Ovary (tissue), 9 donors: ENCODE measurements around the gene CENPH. TPM values are rescaled to one million over a fixed set of nuclear protein-coding genes. Genes with fewer than 3 reads are reported as not detected.
"Not testable (repeated sequence)": the region's sequence is repeated elsewhere in the genome, so short reads cannot be mapped to it uniquely, and the experiment has no call there.

Experiments
- DNase-seq, 5 donors: peaks; one replicate each; pipeline ENCODE4 v3.0.0-alpha.2; 2019 to 2020
- H3K27ac ChIP-seq, 2 donors: fragments of 200-600 bp; one replicate each; pipeline versions ENCODE4 v1.5.1 to v1.8.0; 2019 to 2022
- H3K27me3 ChIP-seq: fragments of 200-600 bp; one replicate; pipeline ENCODE4 v1.8.0; 2022
- H3K36me3 ChIP-seq: fragments of 200-600 bp; sonication (generic); one replicate; pipeline ENCODE4 v1.5.1; 2019
- H3K4me1 ChIP-seq: one replicate; pipeline ENCODE4 v1.8.1; 2013; ENCODE audit warnings: mild to moderate bottlenecking, moderate library complexity; ENCODE audit not compliant: insufficient read depth
- H3K4me3 ChIP-seq: fragments of 200-600 bp; sonication (generic); one replicate; pipeline ENCODE4 v1.5.1; 2017
- H3K9me3 ChIP-seq, 2 donors: fragments of 200-600 bp in 1 of 2; sonication (generic) in 1 of 2; one replicate each; pipeline versions ENCODE4 v1.5.1 to v1.8.1; 2013 to 2019; ENCODE audit warnings: mild to moderate bottlenecking in 1 of 2, moderate library complexity in 1 of 2
- CTCF ChIP-seq, 3 donors: fragments of 450-650 bp in 2 of 3; fragments of 200-600 bp in 1 of 3; IDR thresholded peaks; one replicate each; pipeline versions ENCODE4 v1.5.1 to v1.8.0; 2016 to 2022; ENCODE audit warnings: antibody characterized with exemption in 3 of 3, mild to moderate bottlenecking in 1 of 3
- EP300 ChIP-seq: sonication (generic); formaldehyde crosslinking; IDR thresholded peaks from one replicate; pipeline ENCODE4 v1.6.1; 2017; ENCODE audit warnings: antibody characterized with exemption
- POLR2A ChIP-seq: fragments of 450-650 bp; IDR thresholded peaks from one replicate; pipeline ENCODE4 v1.6.1; 2017; ENCODE audit warnings: antibody characterized with exemption, mild to moderate bottlenecking, moderate library complexity
- WGBS, 3 donors: extraction: QIAGEN DNeasy Blood & Tissue Kit in 1 of 3; methylation state at CpG; one replicate each; pipeline versions ENCODE4 v1.1.5 to v1.1.7; 2013 to 2017; 5-methylcytosine and 5-hydroxymethylcytosine counted together
- intact Hi-C, 4 donors: fragments of 100-400 bp; cut with DNase I; formaldehyde crosslinking; loops; one replicate each; pipeline versions ENCODE4 v1.11.0 to v1.15.1; 2022 to 2023
- polyA plus RNA-seq, 2 donors: library from polyadenylated mRNA; stranded (reverse); fragments of 200-250 nt in 1 of 2; fragments of 350-450 nt in 1 of 2; fragmentation: Illumina TruSeq in 1 of 2; extraction: RNeasy Lipid Tissue Mini Kit (QIAGEN cat#74804) in 1 of 2; gene quantifications; one replicate each; pipeline ENCODE4 v1.2.3, GENCODE V29; 2013 to 2014
- total RNA-seq, 7 donors: library from RNA; depleted of rRNA in 2 of 7; stranded (reverse); fragments of >200 nt in 2 of 7; fragmentation: NEBNext Ultra II Directional in 3 of 7; extraction: Animal tissue kit (Norgen Biotek cat#: 25700) in 3 of 7; gene quantifications; one replicate each; pipeline versions ENCODE4 v1.1.0 to v1.2.4, GENCODE V29; 2016 to 2023
- donor health status: DM: no; HTN: no; CAD: no; lungs with moderate emphysema.
- donor health status: DM: no; HTN: no; CAD: no.
- donor health status: Bipolar disorder and iron deficiency.
- donor health status: DM: yes; HTN: yes; CAD: no.
- donor health status: DM: no; HTN: no; CAD: no.
- donor health status: DM: yes; HTN: yes; CAD: no.

CENPH gene
- total and polyA plus RNA-seq, 9 donors: 2.3 to 9.6 (median 4.3) TPM

- Histone ChIP-seq H3K4me3 (peak within 1 kb of the TSS; percentile 65), H3K27me3 (no peaks in the 10 kb centered on the region), H3K9me3 (no peaks in the 10 kb centered on the region), H3K4me1 (peaks cover 1% of the 10 kb centered on the region), H3K27ac (peak within 1 kb of the TSS in 1 of 2 donors; percentile 14), H3K36me3 (no peaks in the 10 kb centered on the region)
- 1% methylated on average over 49 to 50 of the region's 50 CpGs for WGBS, 3 donors
- TF ChIP-seq CTCF (IDR thresholded peaks at IDR 0.05) (no peak), EP300 (no peak), POLR2A (no peak)
- intact Hi-C loops: loop anchor here in 1 of 4 donors (10.0 kb wide), 1 partner anchor 168 kb away; the partner anchor contains the start of gene CCDC125
- DNase-seq: peak; percentile 96 to 98 (median 97)
Measured at GRCh38 chr5:69166686-69167492, 22.5 kb upstream of the CENPH start, which contains the start of gene CCNB1. TSS of gene CCNB1 (plus strand) at chr5:69167150. CDS start at chr5:69167263, 113 bp downstream.

- DNase-seq: no peak
- intact Hi-C loops: loop anchor here in 1 of 4 donors (10.0 kb wide), 1 partner anchor 167 kb away; the partner anchor contains the start of gene CCDC125
- Histone ChIP-seq H3K27me3 (no peaks in the 10 kb centered on the region), H3K9me3 (no peaks in the 10 kb centered on the region), H3K27ac (no peak overlapping the region), H3K4me1 (peaks cover 1% of the 10 kb centered on the region), H3K4me3 (peak overlapping the region; percentile 65), H3K36me3 (no peaks in the 10 kb centered on the region)
- WGBS, 3 donors: 0 to 1% (median 0%) methylated on average over 11 of the region's 11 CpGs
- TF ChIP-seq CTCF (IDR thresholded peaks at IDR 0.05) (no peak), POLR2A (no peak), EP300 (no peak)
Measured at GRCh38 chr5:69167493-69167855, 21.9 kb upstream of the CENPH start.

- Histone ChIP-seq H3K4me3 (no peak overlapping the region), H3K4me1 (peaks cover 1% of the 10 kb centered on the region), H3K36me3 (no peaks in the 10 kb centered on the region), H3K27ac (no peak overlapping the region), H3K9me3 (no peaks in the 10 kb centered on the region), H3K27me3 (no peaks in the 10 kb centered on the region)
- TF ChIP-seq EP300 (no peak), POLR2A (no peak)
- no peak for DNase-seq
- 32 to 41% (median 35%) methylated on average over 8 of the region's 8 CpGs for WGBS, 3 donors
- intact Hi-C loops: loop anchor here in 1 of 4 donors (10.0 kb wide), 1 partner anchor 167 kb away; the partner anchor contains the start of gene CCDC125
Measured at GRCh38 chr5:69167929-69168328, 21.5 kb upstream of the CENPH start.

GRCh38 chr5:69170495-69170894 is 18.9 kb upstream of the CENPH start:
- no peaks in the 10 kb centered on the region for H3K9me3 ChIP-seq
- peaks cover 1% of the 10 kb centered on the region for H3K4me1 ChIP-seq
- DNase-seq: no peak
- no peak overlapping the region for H3K4me3 ChIP-seq
- TF ChIP-seq CTCF (IDR thresholded peaks at IDR 0.05) (no peak), POLR2A (no peak), EP300 (no peak)
- 95 to 100% (median 97%) methylated on average over 1 of the region's 1 CpG for WGBS, 3 donors
- no peak overlapping the region for H3K27ac ChIP-seq
- no peaks in the 10 kb centered on the region for H3K36me3 ChIP-seq
- no peaks in the 10 kb centered on the region for H3K27me3 ChIP-seq
- intact Hi-C loops: no loop called here

- Histone ChIP-seq H3K27ac (no peak overlapping the region), H3K27me3 (no peaks in the 10 kb centered on the region), H3K36me3 (no peaks in the 10 kb centered on the region), H3K4me3 (no peak overlapping the region), H3K9me3 (no peaks in the 10 kb centered on the region), H3K4me1 (peaks cover 1% of the 10 kb centered on the region)
- WGBS, 3 donors: 94 to 98% (median 96%) methylated on average over 3 of the region's 3 CpGs
- no peak for DNase-seq
- intact Hi-C loops: no loop called here
- TF ChIP-seq EP300: no peak
- TF ChIP-seq CTCF (IDR thresholded peaks at IDR 0.05): no peak
- TF ChIP-seq POLR2A: no peak
Measured at GRCh38 chr5:69170969-69171368, 18.4 kb upstream of the CENPH start.

- H3K36me3 ChIP-seq, H3K9me3 ChIP-seq, intact Hi-C loops, H3K27me3 ChIP-seq, DNase-seq, H3K27ac ChIP-seq, H3K4me3 ChIP-seq, H3K4me1 ChIP-seq: not testable (repeated sequence)
- WGBS, 3 donors: 92 to 93% (median 92%) methylated on average over 15 of the region's 15 CpGs
Measured at GRCh38 chr5:69181659-69182293, 7.6 kb upstream of the CENPH start.
